Gastroesophageal sphincter (tissue), 4 donors: ENCODE measurements around the gene PAFAH1B1. TPM values are rescaled to one million over a fixed set of nuclear protein-coding genes. Genes with fewer than 3 reads are reported as not detected.

Experiments used
- ATAC-seq: fragments of 150-250 bp; one replicate; pipeline ENCODE4 v1.9.1; 2016; ENCODE audit warnings: mild to moderate bottlenecking, moderate library complexity
- H3K27ac ChIP-seq, 4 donors: fragments of 200-600 bp; sonication (generic) in 3 of 4; 1 replicate in 3 of 4; 2 replicates in 1 of 4; pipeline ENCODE4 v1.5.1; 2016 to 2019
- H3K27me3 ChIP-seq: fragments of 200-600 bp; sonication (generic); one replicate; pipeline ENCODE4 v1.5.1; 2019
- H3K36me3 ChIP-seq, 2 donors: fragments of 200-600 bp; sonication (generic); one replicate each; pipeline ENCODE4 v1.5.1; 2019; ENCODE audit warnings: control low read depth in 1 of 2
- H3K4me1 ChIP-seq, 3 donors: fragments of 200-600 bp; sonication (generic); 1 replicate in 2 of 3; 2 replicates in 1 of 3; pipeline ENCODE4 v1.5.1; 2016 to 2019; ENCODE audit warnings: control low read depth in 2 of 3
- H3K4me3 ChIP-seq, 2 donors: fragments of 200-600 bp; sonication (generic); one replicate each; pipeline ENCODE4 v1.5.1; 2019; ENCODE audit warnings: mild to moderate bottlenecking in 1 of 2, moderate library complexity in 1 of 2
- H3K9me3 ChIP-seq, 3 donors: fragments of 200-600 bp; sonication (generic); one replicate each; pipeline ENCODE4 v1.5.1; 2017 to 2019; ENCODE audit warnings: control low read depth in 2 of 3
- CTCF ChIP-seq, 4 experiments: fragments of 200-600 bp in 2 of 4; fragments of 450-650 bp in 2 of 4; sonication (generic) in 1 of 4; IDR thresholded peaks; one replicate each; pipeline ENCODE4 v1.5.1; 2017 to 2019; ENCODE audit warnings: antibody characterized with exemption in 4 of 4, mild to moderate bottlenecking in 2 of 4, moderate library complexity in 2 of 4
- EP300 ChIP-seq: sonication (generic); formaldehyde crosslinking; IDR thresholded peaks from one replicate; pipeline ENCODE4 v1.6.1; 2017; ENCODE audit warnings: antibody characterized with exemption, mild to moderate bottlenecking
- POLR2A ChIP-seq, 2 donors: fragments of 450-650 bp; IDR thresholded peaks; one replicate each; pipeline ENCODE4 v1.6.1; 2017; ENCODE audit warnings: antibody characterized with exemption in 2 of 2, mild to moderate bottlenecking in 2 of 2, moderate library complexity in 1 of 2
- POLR2AphosphoS5 ChIP-seq: sonication (generic); formaldehyde crosslinking; IDR thresholded peaks from one replicate; pipeline ENCODE4 v1.6.1; 2017; ENCODE audit warnings: antibody characterized with exemption
- WGBS, 2 donors: methylation state at CpG; one replicate each; pipeline ENCODE4 v1.1.5; 2018; ENCODE audit warnings: low coverage in 1 of 2; 5-methylcytosine and 5-hydroxymethylcytosine counted together
- total RNA-seq, 4 donors: library from RNA; depleted of rRNA; stranded (reverse); fragments of >200 nt; gene quantifications; one replicate each; pipeline ENCODE4 v1.1.0, GENCODE V29; 2016

The PAFAH1B1 gene
- total RNA-seq, 4 donors from 2014 or later, result 91.4 to 135 (median 115) TPM

GRCh38 chr17:2684549-2684948, 91.1 kb downstream of the PAFAH1B1 start:
- no peaks in the 10 kb centered on the region for H3K9me3 ChIP-seq
- no peaks in the 10 kb centered on the region for H3K27me3 ChIP-seq
- H3K27ac ChIP-seq, result no peak overlapping the region
- TF ChIP-seq CTCF (IDR thresholded peaks at IDR 0.05) (no peak), POLR2A (IDR thresholded peaks at IDR 0.05) (no peak), EP300 (no peak), POLR2AphosphoS5 (no peak)
- peaks cover 0 to 48% (median 26%) of the 10 kb centered on the region in 3 donors for H3K4me1 ChIP-seq
- 69 to 85% methylated on average over 3 to 10 of the region's 18 CpGs for WGBS, 2 donors
- no peak for ATAC-seq
- peaks cover 3 to 54% of the 10 kb centered on the region in 2 donors for H3K36me3 ChIP-seq
- no peak overlapping the region for H3K4me3 ChIP-seq

GRCh38 chr17:2685696-2686095, 92.2 kb downstream of the PAFAH1B1 start:
- Histone ChIP-seq H3K4me1 (peaks cover 0 to 58% (median 33%) of the 10 kb centered on the region in 3 donors), H3K27ac (peak overlapping the region in 2 of 4 donors; percentile 71 to 73), H3K27me3 (no peaks in the 10 kb centered on the region), H3K9me3 (no peaks in the 10 kb centered on the region), H3K36me3 (peaks cover 0 to 53% of the 10 kb centered on the region in 2 donors), H3K4me3 (no peak overlapping the region)
- WGBS, 2 donors, result 49 to 94% methylated on average over 3 to 6 of the region's 15 CpGs
- TF ChIP-seq POLR2A (IDR thresholded peaks at IDR 0.05), result no peak
- no peak for TF ChIP-seq EP300
- no peak for TF ChIP-seq CTCF (IDR thresholded peaks at IDR 0.05)
- no peak for TF ChIP-seq POLR2AphosphoS5
- no peak for ATAC-seq

- 50 to 68% methylated on average over 1 to 5 of the region's 6 CpGs for WGBS, 2 donors
- H3K36me3 ChIP-seq, result peaks cover 0 to 53% of the 10 kb centered on the region in 2 donors
- no peaks in the 10 kb centered on the region for H3K9me3 ChIP-seq
- H3K4me1 ChIP-seq, result peaks cover 0 to 58% (median 33%) of the 10 kb centered on the region in 3 donors
- peak overlapping the region; percentile 25 to 77 (median 72) for H3K27ac ChIP-seq
- no peaks in the 10 kb centered on the region for H3K27me3 ChIP-seq
- no peak overlapping the region for H3K4me3 ChIP-seq
- ATAC-seq, result no peak
- no peak for TF ChIP-seq POLR2AphosphoS5
- no peak for TF ChIP-seq CTCF (IDR thresholded peaks at IDR 0.05)
- TF ChIP-seq EP300, result no peak
- TF ChIP-seq POLR2A (IDR thresholded peaks at IDR 0.05), result no peak
Observed at GRCh38 chr17:2687074-2687418, 93.6 kb downstream of the PAFAH1B1 start.

- H3K4me1 ChIP-seq, result peaks cover 0 to 52% (median 33%) of the 10 kb centered on the region in 3 donors
- ATAC-seq, result peak; percentile 27
- H3K4me3 ChIP-seq, result no peak overlapping the region
- H3K9me3 ChIP-seq, result no peaks in the 10 kb centered on the region
- peaks cover 0 to 54% of the 10 kb centered on the region in 2 donors for H3K36me3 ChIP-seq
- TF ChIP-seq POLR2AphosphoS5 (peak; percentile 44), EP300 (no peak)
- H3K27me3 ChIP-seq, result no peaks in the 10 kb centered on the region
- peak overlapping the region in 3 of 4 donors; percentile 71 to 77 (median 73) for H3K27ac ChIP-seq
- WGBS, 2 donors, result 55 to 66% methylated on average over 6 to 19 of the region's 27 CpGs
Observed at GRCh38 chr17:2688351-2689342, 95.2 kb downstream of the PAFAH1B1 start.

GRCh38 chr17:2689411-2690164, 96.1 kb downstream of the PAFAH1B1 start:
- Histone ChIP-seq H3K4me3 (no peak overlapping the region), H3K4me1 (peaks cover 0 to 45% (median 33%) of the 10 kb centered on the region in 3 donors), H3K9me3 (no peaks in the 10 kb centered on the region), H3K27ac (peak overlapping the region in 3 of 4 donors; percentile 71 to 77 (median 73)), H3K27me3 (no peaks in the 10 kb centered on the region), H3K36me3 (peaks cover 0 to 55% of the 10 kb centered on the region in 2 donors)
- 28% methylated on average over 5 of the region's 40 CpGs; no CpG with 5 or more reads in 1 of the 2 donors for WGBS, 2 donors
- TF ChIP-seq CTCF (IDR thresholded peaks at IDR 0.05) (no peak), POLR2A (IDR thresholded peaks at IDR 0.05) (no peak), POLR2AphosphoS5 (no peak), EP300 (no peak)
- ATAC-seq, result no peak
